GM12878 (cell line): Measurements from ENCODE around the gene C1orf174.

ENCODE experiments used
- BHLHE40 ChIP-seq, 2 experiments: fragments of 450-650 bp in 1 of 2; IDR thresholded peaks; 2 replicates each; pipeline ENCODE4 v1.6.1; 2011 to 2017; ENCODE audit warnings: low read depth in 2 of 2, borderline replicate concordance in 1 of 2, improper control_type of control experiment in 1 of 2, low read length in 1 of 2, mild to moderate bottlenecking in 1 of 2
- CBX5 ChIP-seq: sonication (generic); IDR thresholded peaks from 2 replicates; pipeline ENCODE4 v1.6.1; 2016; ENCODE audit warnings: low read depth, moderate library complexity, mild to moderate bottlenecking, inconsistent platforms
- CHD1 ChIP-seq: IDR thresholded peaks from 2 replicates; pipeline ENCODE4 v1.6.1; 2012; ENCODE audit warnings: low read depth, low read length, improper control_type of control experiment
- CREB1 ChIP-seq: IDR thresholded peaks from 2 replicates; pipeline ENCODE4 v1.6.1; 2012; ENCODE audit warnings: low read depth, mild to moderate bottlenecking, inconsistent platforms
- CTCF ChIP-seq, 3 experiments: IDR thresholded peaks in 2 of 3; conservative IDR thresholded peaks in 1 of 3; 2 replicates each; pipeline ENCODE4 v1.5.1; 2011; ENCODE audit warnings: low read depth in 3 of 3, low read length in 3 of 3, mild to moderate bottlenecking in 3 of 3, control low read depth in 2 of 3, moderate library complexity in 2 of 3, inconsistent platforms in 1 of 3, mixed read lengths in 1 of 3; ENCODE audit not compliant: control insufficient read depth in 2 of 3, insufficient read depth in 1 of 3; ENCODE audit errors: extremely low read depth in 1 of 3
- MTA3 ChIP-seq: IDR thresholded peaks from 2 replicates; pipeline ENCODE4 v1.6.1; 2012; ENCODE audit warnings: low read length, inconsistent platforms, borderline replicate concordance
- NRF1 ChIP-seq: conservative IDR thresholded peaks from 2 replicates; pipeline ENCODE4 v1.6.1; 2011; ENCODE audit warnings: mild to moderate bottlenecking, low read depth, low read length, improper control_type of control experiment
- PBX3 ChIP-seq: IDR thresholded peaks from 2 replicates; pipeline ENCODE4 v1.6.1; 2011; ENCODE audit warnings: mild to moderate bottlenecking, low read depth, low read length, moderate library complexity; ENCODE audit not compliant: insufficient replicate concordance
- POLR2A ChIP-seq: IDR thresholded peaks from 2 replicates; pipeline ENCODE4 v1.6.1; 2011; ENCODE audit warnings: low read depth, mild to moderate bottlenecking, low read length
- SMC3 ChIP-seq: IDR thresholded peaks from 2 replicates; pipeline ENCODE4 v1.6.1; 2011; ENCODE audit warnings: low read length, improper control_type of control experiment, borderline replicate concordance
- SUPT20H ChIP-seq: IDR thresholded peaks from 2 replicates; pipeline ENCODE4 v1.6.1; 2011; ENCODE audit warnings: low read depth, mild to moderate bottlenecking, low read length, moderate library complexity, borderline replicate concordance; ENCODE audit not compliant: control insufficient read depth
- TCF7 ChIP-seq: IDR thresholded peaks from 2 replicates; pipeline ENCODE4 v1.6.1; 2014; ENCODE audit warnings: antibody characterized with exemption, borderline replicate concordance
- YY1 ChIP-seq: IDR thresholded peaks from 2 replicates; pipeline ENCODE4 v1.6.1; 2011; ENCODE audit warnings: low read depth, mild to moderate bottlenecking, low read length

GRCh38 chr1:3863231-3863935, 36.7 kb downstream of the C1orf174 start:
- TF ChIP-seq CHD1 (no peak), CTCF (IDR thresholded peaks at IDR 0.05 in 2 of 3, conservative IDR thresholded peaks at IDR 0.05 in 1 of 3; ENCODE audit: control insufficient read depth in 2 of 3, extremely low read depth in 1 of 3, insufficient read depth in 1 of 3, low read depth in 3 of 3, low read length in 3 of 3) (no peak), POLR2A (no peak), PBX3 (no peak), CREB1 (no peak), MTA3 (no peak), YY1 (no peak), NRF1 (no peak), SMC3 (no peak), CBX5 (no peak), BHLHE40 (IDR thresholded peaks at IDR 0.05; ENCODE audit: borderline replicate concordance in 1 of 2, low read depth in 2 of 2, low read length in 1 of 2) (no peak), TCF7 (no peak), SUPT20H (no peak)
